WTC11 (cell line): ENCODE results near the gene RPS29. TPM values are rescaled to one million over a fixed set of nuclear protein-coding genes. Genes with fewer than 3 reads are reported as not detected.

Experiments
- total RNA-seq: library from RNA; stranded (reverse); gene quantifications from 3 replicates; pipeline ENCODE4 v1.2.3, GENCODE V29; 2021
- TF ChIP-seq, protein P1 (sequence below): fragments of 250-450 bp; sonication (Bioruptor Pico); IDR thresholded peaks from 2 replicates; pipeline ENCODE4 v1.9.0; 2021; ENCODE audit warnings: moderate library complexity, mild to moderate bottlenecking, inconsistent platforms, borderline replicate concordance

Gene RPS29
- total RNA-seq, 1 experiment from 2014 or later: 2,168 TPM

DNA sequence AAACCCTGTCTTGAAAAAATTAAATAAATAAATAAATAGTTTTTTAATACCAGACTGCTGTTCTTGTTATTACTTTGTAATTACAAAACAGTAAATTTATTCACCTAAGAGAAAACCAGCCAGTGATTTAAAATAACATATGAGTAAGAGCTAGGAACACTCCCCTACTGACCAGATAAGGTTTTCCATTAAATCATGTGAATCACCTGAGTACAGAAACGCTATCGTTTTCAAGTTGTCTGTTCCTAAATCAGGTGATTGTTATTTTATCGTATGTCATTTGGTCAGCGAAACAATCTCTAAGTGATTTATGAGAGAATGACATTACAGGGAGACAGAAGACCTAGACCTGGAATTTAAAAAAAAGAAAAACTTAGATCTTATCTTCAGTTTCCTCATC is 47.3 kb downstream of the RPS29 start (continued):
- TF ChIP-seq, protein P1, sequence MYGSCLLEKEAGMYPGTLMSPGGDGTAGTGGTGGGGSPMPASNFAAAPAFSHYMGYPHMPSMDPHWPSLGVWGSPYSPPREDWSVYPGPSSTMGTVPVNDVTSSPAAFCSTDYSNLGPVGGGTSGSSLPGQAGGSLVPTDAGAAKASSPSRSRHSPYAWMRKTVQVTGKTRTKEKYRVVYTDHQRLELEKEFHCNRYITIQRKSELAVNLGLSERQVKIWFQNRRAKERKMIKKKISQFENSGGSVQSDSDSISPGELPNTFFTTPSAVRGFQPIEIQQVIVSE (CRISPR knock-in tag): no peak

Other genes starting within 250 kb of the RPS29 start
- 32.5 to 42.6 TPM (median 32.8 TPM) in 3 replicates for gene LRR1, start 12.6 kb upstream of the RPS29 start, total RNA-seq
- 173 to 212 TPM (median 177 TPM) in 3 replicates for gene RPL36AL, start 34.2 kb upstream of the RPS29 start, total RNA-seq
- gene MGAT2, start 34.4 kb upstream of the RPS29 start, total RNA-seq: 24.5 to 27.7 TPM (median 25.2 TPM) in 3 replicates
- 19.9 to 22.8 TPM (median 22.5 TPM) in 3 replicates for gene DNAAF2, start 48.9 kb upstream of the RPS29 start, total RNA-seq
- 24.0 to 24.6 TPM (median 24.4 TPM) in 3 replicates for gene POLE2, start 101.8 kb upstream of the RPS29 start, total RNA-seq
- 0.16 TPM in 1 of 3 replicates, not detected in the others for gene KLHDC1, start 106.7 kb upstream of the RPS29 start, total RNA-seq
- 38.7 to 47.6 TPM (median 42.5 TPM) in 3 replicates for gene KLHDC2, start 181.8 kb upstream of the RPS29 start, total RNA-seq